NCI-H446 treated with DMSO at 0.1 percent for 48 hours (cell line): ENCODE measurements around the gene PHLDB3.
A peak's percentile ranks its signal among the peaks of the same experiment; 100 is the strongest.

Source experiments
- DNase-seq: peaks from one replicate; lab custom pipeline; 2025; lab: John Stamatoyannopoulos, UW

Gene PHLDB3

GRCh38 chr19:43496960-43497359, 7.6 kb downstream of the PHLDB3 start:
- no peak for DNase-seq

- no peak for DNase-seq
Measured at GRCh38 chr19:43495082-43495481, 9.5 kb downstream of the PHLDB3 start.

GRCh38 chr19:43490759-43491158, 13.8 kb downstream of the PHLDB3 start:
- no peak for DNase-seq

GRCh38 chr19:43489979-43490599, 14.5 kb downstream of the PHLDB3 start:
- no peak for DNase-seq

GRCh38 chr19:43489310-43489709, 15.2 kb downstream of the PHLDB3 start:
- no peak for DNase-seq

GRCh38 chr19:43488179-43488578, 16.4 kb downstream of the PHLDB3 start:
- DNase-seq: no peak

- DNase-seq: no peak
Measured at GRCh38 chr19:43486412-43486811, 18.1 kb downstream of the PHLDB3 start.

GRCh38 chr19:43485951-43486350, 18.6 kb downstream of the PHLDB3 start:
- no peak for DNase-seq

GRCh38 chr19:43483281-43483680, 21.3 kb downstream of the PHLDB3 start:
- DNase-seq: no peak

GRCh38 chr19:43482193-43482592, 22.4 kb downstream of the PHLDB3 start:
- DNase-seq: no peak

- no peak for DNase-seq
Measured at GRCh38 chr19:43481701-43482100, 22.8 kb downstream of the PHLDB3 start.

GRCh38 chr19:43480574-43480973, 24.0 kb downstream of the PHLDB3 start:
- no peak for DNase-seq

- no peak for DNase-seq
Measured at GRCh38 chr19:43479961-43480561, 24.5 kb downstream of the PHLDB3 start.

GRCh38 chr19:43479226-43479625, 25.3 kb downstream of the PHLDB3 start:
- DNase-seq: no peak

GRCh38 chr19:43478323-43478722, 26.2 kb downstream of the PHLDB3 start:
- DNase-seq: no peak

GRCh38 chr19:43476606-43477005, 27.9 kb downstream of the PHLDB3 start:
- DNase-seq: no peak

GRCh38 chr19:43474986-43475705, 29.4 kb downstream of the PHLDB3 start:
- peak; percentile 77 for DNase-seq

- no peak for DNase-seq
Measured at GRCh38 chr19:43474487-43474886, 30.1 kb downstream of the PHLDB3 start.

- DNase-seq: no peak
Measured at GRCh38 chr19:43471091-43471490, 33.5 kb downstream of the PHLDB3 start.

- DNase-seq: no peak
Measured at GRCh38 chr19:43470288-43470687, 34.3 kb downstream of the PHLDB3 start.

GRCh38 chr19:43469160-43469480, 35.4 kb downstream of the PHLDB3 start:
- DNase-seq: no peak

GRCh38 chr19:43468354-43469159, 36.0 kb downstream of the PHLDB3 start:
- no peak for DNase-seq

- no peak for DNase-seq
Measured at GRCh38 chr19:43467730-43468129, 36.8 kb downstream of the PHLDB3 start.
